GM04503 (cell line): ENCODE results near the gene RAB11B.
"Not testable (repeated sequence)": the region's sequence is repeated elsewhere in the genome, so short reads cannot be mapped to it uniquely, and the experiment has no call there.

Experiments used
- DNase-seq: peaks from one replicate; pipeline ENCODE4 v3.0.0-alpha.2; 2012; ENCODE audit warnings: low read depth

RAB11B gene

GRCh38 chr19:8393871-8394250 is 3.7 kb downstream of the RAB11B start:
- DNase-seq = no peak

GRCh38 chr19:8395621-8396082 is 5.5 kb downstream of the RAB11B start:
- no peak for DNase-seq

GRCh38 chr19:8396185-8396562 is 6.0 kb downstream of the RAB11B start:
- no peak for DNase-seq

GRCh38 chr19:8396563-8397203 is 6.5 kb downstream of the RAB11B start:
- DNase-seq = no peak

DNA sequence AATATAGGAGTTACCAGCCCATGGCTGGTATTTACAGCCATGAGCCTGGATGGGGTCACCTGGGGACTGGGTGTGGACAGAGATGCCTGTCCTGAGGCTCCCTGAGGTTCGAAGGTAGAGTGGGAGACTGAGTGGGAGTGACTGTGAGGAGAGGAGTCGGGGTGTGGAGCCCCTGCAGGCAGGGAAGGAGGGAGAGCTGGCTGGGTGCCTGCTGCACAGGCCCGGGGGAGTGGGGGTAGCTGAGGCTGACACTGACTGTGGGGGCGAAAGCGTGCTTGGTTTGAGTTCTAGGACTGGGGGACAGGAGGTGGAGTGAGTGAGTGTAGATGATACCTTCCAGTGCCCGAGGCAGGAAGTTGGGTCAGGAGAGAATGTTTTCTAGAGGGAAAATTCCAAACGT is 7.1 kb downstream of the RAB11B start:
- DNase-seq = no peak

GRCh38 chr19:8397746-8398310 is 7.7 kb downstream of the RAB11B start:
- DNase-seq = no peak

DNA sequence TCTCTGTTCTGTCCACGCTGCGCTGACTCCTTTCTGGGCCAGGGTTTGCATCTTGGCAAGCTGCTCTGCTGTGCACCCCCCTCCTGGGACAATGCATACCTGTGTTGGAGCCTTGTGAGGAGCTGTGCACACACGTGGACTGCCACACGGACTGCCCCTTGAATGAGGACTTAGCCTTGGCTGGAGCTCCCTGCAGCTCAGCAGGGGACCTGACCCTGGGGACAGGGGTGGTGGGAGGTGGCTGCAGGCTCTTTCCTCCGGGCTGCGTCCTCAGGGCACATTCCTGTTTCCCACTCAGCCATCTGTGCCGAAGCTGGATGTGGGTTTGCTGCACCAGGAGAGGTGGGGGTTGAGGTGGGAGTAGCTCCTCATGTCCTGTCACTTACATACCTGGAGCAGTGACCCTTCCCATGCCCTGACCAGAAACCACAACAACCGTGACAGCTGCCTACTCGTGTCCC is 8.2 kb downstream of the RAB11B start:
- DNase-seq = no peak

- no peak for DNase-seq
Measured at GRCh38 chr19:8399681-8400188, 9.6 kb downstream of the RAB11B start.

DNA sequence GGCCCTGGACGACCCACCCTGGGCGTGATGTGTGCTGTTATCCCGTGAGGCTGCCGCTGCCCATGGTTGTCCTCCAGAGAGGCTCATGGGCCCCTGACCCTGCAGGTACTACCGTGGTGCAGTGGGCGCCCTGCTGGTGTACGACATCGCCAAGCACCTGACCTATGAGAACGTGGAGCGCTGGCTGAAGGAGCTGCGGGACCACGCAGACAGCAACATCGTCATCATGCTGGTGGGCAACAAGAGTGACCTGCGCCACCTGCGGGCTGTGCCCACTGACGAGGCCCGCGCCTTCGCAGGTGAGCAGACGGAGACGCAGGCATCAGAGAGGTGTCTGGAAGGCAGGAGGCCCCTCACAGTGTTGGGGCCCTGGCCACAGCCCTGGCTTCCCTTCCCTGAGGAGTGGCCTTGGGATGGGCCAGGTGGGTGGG is 11.8 kb downstream of the RAB11B start:
- DNase-seq = no peak

- DNase-seq = no peak
Measured at GRCh38 chr19:8403098-8403819, 13.1 kb downstream of the RAB11B start.

DNA sequence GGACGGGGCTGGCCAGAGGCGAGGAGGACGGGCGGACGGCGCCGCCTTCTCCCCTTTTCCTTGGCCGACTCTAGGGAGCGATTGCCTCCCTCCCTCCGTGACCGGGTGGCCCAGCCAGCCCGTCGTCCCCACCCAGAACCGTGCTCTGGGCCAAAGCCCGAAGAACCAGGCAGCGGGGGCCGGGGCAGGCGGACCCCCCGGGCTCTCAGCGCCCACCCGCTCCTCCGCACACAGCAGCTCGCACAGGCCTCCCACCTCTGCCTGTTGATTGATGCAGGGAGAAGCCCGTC is 13.6 kb downstream of the RAB11B start:
- DNase-seq = no peak

- DNase-seq = no peak
Measured at GRCh38 chr19:8404391-8405151, 14.4 kb downstream of the RAB11B start.

DNA sequence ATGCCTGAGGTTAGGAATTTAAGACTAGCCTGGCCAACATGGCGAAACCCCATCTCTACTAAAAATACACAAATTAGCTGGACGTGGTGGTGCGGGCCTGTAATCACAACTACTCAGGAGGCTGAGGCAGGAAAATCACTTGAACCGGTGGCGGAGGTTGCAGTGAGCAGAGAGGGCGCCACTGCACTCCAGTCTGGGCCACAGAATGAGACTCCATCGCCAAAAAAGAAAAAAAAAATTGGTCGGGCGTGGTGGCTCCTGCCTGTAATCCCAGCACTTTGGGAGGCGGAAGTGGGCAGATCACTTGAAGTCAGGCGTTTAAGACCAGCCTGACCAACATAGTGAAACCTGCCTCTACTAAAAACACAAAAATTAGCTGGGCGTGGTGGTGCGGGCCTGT is 20.6 kb downstream of the RAB11B start:
- DNase-seq = not testable (repeated sequence)

DNA sequence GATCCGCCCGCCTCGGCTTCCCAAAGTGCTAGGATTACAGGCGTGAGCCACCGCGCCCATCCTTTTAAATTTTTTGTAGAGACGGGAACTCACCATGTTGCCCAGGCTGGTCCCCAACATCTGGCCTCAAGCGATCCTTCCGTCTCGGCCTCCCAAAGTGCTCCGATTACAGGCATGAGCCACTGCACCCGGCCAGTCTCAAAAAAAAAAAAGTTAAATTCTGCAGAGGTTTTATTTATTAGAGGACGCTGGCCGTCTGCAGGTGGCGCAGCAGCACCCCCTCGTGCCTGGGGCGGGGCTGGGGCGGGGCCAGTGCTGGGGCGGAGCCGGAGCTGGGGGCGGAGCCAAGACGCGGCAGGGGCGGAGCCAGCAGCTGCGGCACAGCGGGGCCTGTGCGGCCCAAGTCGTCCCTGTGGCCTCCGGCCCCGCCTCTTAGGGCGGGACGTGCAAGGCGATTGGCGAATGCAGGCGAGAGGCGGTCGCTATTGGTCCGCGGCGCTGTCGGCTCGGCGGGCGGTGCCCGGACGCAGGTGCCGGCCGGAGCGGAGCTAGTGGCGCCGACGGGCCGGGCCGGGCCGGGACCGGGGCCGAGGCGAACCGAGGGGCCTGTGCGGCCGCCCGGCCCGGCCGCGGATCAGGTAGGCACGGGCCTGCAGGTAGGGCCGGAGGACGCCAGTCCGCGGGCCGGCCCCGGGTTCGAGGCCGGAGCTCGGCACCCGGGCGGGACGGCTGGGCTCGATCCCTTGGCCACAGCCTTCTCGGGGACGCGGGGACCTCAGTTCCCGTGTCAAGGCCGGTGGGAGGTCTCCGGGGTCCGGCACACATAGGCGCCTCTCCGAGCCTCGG is 22.8 kb downstream of the RAB11B start, which contains the start of gene MARCHF2:
Gene MARCHF2, plus strand, starts transcription at position 523 of the 846 bp plus-strand sequence. CDS start 8,536 bp downstream, outside the sequence.
- peak; percentile 65 for DNase-seq

DNA sequence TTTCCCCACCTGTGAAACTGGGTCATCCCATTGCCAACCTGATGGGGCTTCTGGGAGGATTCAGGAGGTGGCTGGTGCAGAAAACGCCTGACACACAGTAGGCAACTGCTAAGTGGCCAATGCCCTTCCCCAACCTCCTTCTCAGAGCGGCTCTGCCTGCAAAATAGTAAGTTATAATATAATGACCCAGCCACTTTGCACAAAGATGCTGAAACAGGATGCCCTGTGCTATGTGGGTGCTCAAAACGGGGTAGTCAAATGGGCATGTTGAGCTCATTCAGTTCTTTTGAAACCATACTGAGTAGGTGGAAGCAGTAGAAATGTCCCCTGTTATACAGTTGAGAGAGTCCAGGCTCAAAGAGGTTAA is 23.5 kb downstream of the RAB11B start:
- DNase-seq = no peak

DNA sequence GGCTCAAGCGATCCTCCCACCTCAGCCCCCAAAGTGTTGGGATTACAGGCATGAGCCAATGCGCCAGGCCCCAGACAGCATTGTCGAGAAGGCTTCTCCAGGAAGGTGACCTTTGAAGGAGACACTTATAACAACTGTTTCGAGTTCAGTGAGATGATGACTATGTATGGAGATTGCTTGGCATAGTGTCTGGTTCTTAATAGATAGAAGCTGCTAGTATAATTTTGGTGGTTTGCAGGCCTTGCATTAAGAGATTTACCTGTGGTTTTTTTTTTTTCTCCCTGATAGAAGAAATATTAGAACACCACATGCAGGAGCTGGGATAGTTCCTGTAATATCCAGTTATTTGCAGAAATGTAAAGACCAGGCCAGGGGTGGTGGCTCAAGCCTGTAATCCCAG is 26.6 kb downstream of the RAB11B start:
- no peak for DNase-seq

DNA sequence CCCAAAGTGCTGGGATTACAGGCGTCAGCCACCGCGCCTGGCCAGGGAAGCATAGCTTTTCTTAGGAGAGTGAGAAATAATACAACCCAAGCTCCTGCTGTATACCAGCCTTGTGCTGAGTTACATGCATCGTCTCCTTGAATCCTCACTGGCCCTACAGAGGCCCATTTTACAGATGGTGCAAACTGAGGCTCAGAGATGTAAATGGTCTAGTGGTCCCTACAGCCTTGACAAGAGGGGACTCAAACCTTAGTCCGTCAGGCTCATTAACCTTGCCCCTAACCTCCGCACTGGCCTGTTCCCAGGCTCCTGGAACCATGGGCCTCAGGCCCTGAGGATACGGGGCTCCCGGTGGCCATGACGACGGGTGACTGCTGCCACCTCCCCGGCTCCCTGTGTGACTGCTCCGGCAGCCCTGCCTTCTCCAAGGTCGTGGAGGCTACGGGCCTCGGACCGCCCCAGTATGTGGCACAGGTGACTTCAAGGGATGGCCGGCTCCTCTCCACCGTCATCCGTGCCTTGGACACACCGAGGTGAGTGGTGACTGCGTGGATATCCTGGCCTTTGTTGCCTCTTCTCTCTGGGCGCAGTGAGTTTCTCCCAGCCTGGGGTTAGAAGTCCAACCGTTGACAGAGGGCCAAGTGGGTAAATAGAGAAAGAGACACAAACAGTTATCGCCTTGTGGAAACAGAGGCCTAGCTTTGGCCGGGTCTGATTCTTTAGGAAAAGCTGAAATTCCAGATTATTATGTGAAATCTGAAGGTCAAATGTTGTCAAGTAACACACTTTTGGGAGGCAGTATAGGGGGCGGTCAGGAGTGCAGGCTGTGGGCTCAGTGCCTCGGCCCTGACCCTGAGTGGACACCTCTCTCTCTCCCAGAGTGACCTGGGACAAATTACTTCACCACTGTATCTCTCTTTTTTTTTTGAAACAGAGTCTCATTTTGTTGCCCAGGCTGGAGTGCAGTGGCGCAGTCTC is 31.6 kb downstream of the RAB11B start:
- no peak for DNase-seq

DNA sequence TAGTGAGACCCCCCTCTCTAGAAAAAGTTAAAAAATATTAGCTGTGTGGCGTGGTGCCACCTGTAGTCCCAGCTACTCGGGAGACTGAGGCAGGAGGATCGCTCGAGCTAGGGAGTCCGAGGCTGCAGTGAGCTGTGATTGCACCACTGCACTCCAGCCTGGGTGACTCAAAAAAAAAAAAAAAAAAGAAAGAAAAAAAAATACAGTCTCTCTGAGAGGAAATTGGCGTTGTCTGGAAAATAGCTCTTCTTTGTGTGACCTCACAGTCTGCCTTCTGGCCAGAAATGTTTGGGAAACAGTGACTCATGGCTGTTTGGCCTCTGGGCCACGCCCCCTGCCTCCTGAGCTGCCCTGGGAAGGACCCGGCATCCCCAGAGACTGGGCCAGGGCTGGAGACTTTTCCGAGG is 33.7 kb downstream of the RAB11B start:
- peak; percentile 96 for DNase-seq

- not testable (repeated sequence) for DNase-seq
Measured at GRCh38 chr19:8425331-8425730, 35.2 kb downstream of the RAB11B start.

DNA sequence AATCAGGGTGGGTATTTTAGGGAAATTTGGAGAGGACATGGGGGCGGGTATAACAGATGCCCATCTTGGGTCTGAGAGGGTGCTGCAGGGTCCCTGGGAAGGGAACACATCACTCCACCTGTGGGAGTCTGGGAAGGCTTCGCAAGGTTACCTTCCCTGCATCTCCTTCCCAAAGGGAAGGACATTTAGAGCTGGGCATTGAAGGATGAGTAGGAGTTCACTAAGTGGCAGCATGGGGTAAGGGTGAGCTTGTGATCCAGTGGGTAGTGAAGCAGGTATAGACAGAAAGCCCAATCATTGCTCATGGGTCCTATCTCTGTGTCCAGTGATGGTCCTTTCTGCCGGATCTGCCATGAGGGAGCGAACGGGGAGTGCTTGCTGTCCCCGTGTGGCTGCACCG is 36.1 kb downstream of the RAB11B start:
- no peak for DNase-seq
